ENCODE measurements around the gene TRPC4.
"Not testable (repeated sequence)": the region's sequence is repeated elsewhere in the genome, so short reads cannot be mapped to it uniquely, and the experiment has no call there.

TRPC4 gene

GRCh38 chr13:37597477-37598025, 272.0 kb downstream of the TRPC4 start:
- no peak for DNase-seq

DNA sequence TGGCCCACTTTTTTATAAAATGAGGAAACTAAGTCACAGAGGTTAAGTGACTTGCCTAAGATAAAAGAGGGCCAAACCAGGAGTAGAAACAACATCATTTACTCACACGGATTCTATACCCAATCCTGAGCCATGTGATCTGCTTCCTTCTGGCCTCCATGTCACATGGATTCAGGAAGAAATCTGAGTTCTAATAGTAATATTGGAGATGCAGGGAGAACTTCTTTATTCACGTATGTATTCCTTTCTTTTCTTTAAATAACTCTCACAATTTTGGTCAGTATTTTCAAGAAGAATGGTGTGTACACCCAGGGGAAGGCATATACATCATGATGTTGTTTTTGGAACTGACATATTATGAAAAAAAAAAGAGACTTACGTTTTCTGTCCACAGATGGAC, 272.8 kb downstream of the TRPC4 start:
- no peak for DNase-seq

DNA sequence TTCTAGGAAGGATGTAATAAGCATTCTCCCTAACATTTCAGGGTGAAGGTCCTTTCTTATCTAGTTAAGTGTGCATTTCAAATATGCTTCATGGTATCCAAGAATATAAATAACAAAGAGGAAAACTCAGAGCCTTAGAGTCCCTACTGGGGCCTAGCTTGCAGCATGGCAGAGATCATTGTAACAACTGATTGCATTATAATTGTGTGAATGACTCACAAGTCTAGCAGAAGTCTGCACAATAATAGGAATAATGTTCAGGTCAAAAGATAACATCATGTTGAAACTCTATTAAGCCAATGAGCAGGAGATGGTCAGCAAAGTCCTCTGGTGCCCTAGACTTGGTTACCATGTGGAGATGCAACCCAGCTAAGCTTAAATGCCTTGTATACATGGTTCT, 274.4 kb downstream of the TRPC4 start:
- DNase-seq, result no peak

GRCh38 chr13:37594550-37594949, 275.0 kb downstream of the TRPC4 start:
- DNase-seq, result no peak

DNA sequence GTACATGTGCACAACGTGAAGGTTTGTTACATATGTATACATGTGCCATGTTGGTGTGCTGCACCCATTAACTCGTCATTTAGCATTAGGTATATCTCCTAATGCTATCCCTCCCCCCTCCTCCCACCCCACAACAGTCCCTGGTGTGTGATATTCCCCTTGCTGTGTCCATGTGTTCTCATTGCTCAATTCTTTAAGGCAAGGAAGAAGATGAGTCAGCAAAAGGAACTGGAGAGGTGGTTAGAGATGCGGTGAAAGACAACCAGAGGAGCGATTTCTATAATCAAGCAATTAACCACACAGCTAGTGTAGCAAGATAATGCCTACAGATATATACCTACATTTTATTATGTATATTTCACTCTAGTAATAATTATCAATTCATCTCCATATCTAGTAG, 280.2 kb downstream of the TRPC4 start:
- DNase-seq, result not testable (repeated sequence)

GRCh38 chr13:37587236-37587635, 282.3 kb downstream of the TRPC4 start:
- DNase-seq, result no peak

Data from activated CD4-positive, alpha-beta T cell treated with anti-CD3 and anti-CD28 coated beads for 1 hour (primary cell).